ENCODE measurements around the gene OR9G4. TPM values are rescaled to one million over a fixed set of nuclear protein-coding genes. Genes with fewer than 3 reads are reported as not detected.

The OR9G4 gene
- total RNA-seq, 1 donor from 2014 or later = not detected

Other genes with a start within 250 kb of the OR9G4 start
- not detected for gene OR5M11, start 205.4 kb downstream of the OR9G4 start, total RNA-seq
- not detected for gene OR5M10, start 171.0 kb downstream of the OR9G4 start, total RNA-seq
- not detected for gene OR5M1, start 133.8 kb downstream of the OR9G4 start, total RNA-seq
- not detected for gene OR5AP2, start 106.3 kb downstream of the OR9G4 start, total RNA-seq
- gene OR5AR1, start 85.0 kb downstream of the OR9G4 start, total RNA-seq = not detected
- gene OR9G1, start 49.6 kb downstream of the OR9G4 start, total RNA-seq = not detected
- not detected for gene OR5AK2, start 240.2 kb upstream of the OR9G4 start, total RNA-seq